HL-60/S4 treated with phorbol 12-myristate 13-acetate at 8.2 ng/mL for 4 days and 3 days (cell line): ENCODE results near the gene DCAF11.

ENCODE experiments used
- in situ Hi-C: fragments of 300-500 bp; cut with MboI; formaldehyde crosslinking; loops from 2 replicates; pipeline ENCODE4 v1.15.0; 2022; ENCODE audit warnings: low sequenced_read_pairs

The DCAF11 gene

GRCh38 chr14:24078146-24078545 lies 36.4 kb upstream of the DCAF11 start:
- in situ Hi-C loops = no loop called here

- in situ Hi-C loops = no loop called here
Measured at GRCh38 chr14:24079491-24080141, 35.0 kb upstream of the DCAF11 start.

GRCh38 chr14:24080142-24080530 lies 34.4 kb upstream of the DCAF11 start:
- in situ Hi-C loops = no loop called here

- in situ Hi-C loops = no loop called here
Measured at GRCh38 chr14:24080888-24081738, 33.5 kb upstream of the DCAF11 start.

GRCh38 chr14:24081739-24082211 lies 32.8 kb upstream of the DCAF11 start:
- in situ Hi-C loops = no loop called here

- in situ Hi-C loops = no loop called here
Measured at GRCh38 chr14:24082411-24083080, 32.0 kb upstream of the DCAF11 start.

GRCh38 chr14:24083462-24083861 lies 31.1 kb upstream of the DCAF11 start:
- in situ Hi-C loops = no loop called here

- in situ Hi-C loops = no loop called here
Measured at GRCh38 chr14:24084440-24084839, 30.1 kb upstream of the DCAF11 start.

- in situ Hi-C loops = no loop called here
Measured at GRCh38 chr14:24085215-24085614, 29.4 kb upstream of the DCAF11 start.

GRCh38 chr14:24086193-24086955 lies 28.2 kb upstream of the DCAF11 start:
- in situ Hi-C loops = no loop called here

GRCh38 chr14:24087004-24087403 lies 27.6 kb upstream of the DCAF11 start:
- in situ Hi-C loops = no loop called here

GRCh38 chr14:24088095-24088494 lies 26.5 kb upstream of the DCAF11 start:
- in situ Hi-C loops = no loop called here

- in situ Hi-C loops = no loop called here
Measured at GRCh38 chr14:24089890-24090289, 24.7 kb upstream of the DCAF11 start.

GRCh38 chr14:24092110-24092504 lies 22.5 kb upstream of the DCAF11 start:
- in situ Hi-C loops = no loop called here

GRCh38 chr14:24092505-24093206 lies 21.9 kb upstream of the DCAF11 start:
- in situ Hi-C loops = no loop called here

- in situ Hi-C loops = no loop called here
Measured at GRCh38 chr14:24093207-24093900, 21.2 kb upstream of the DCAF11 start.

GRCh38 chr14:24093901-24094840 lies 20.4 kb upstream of the DCAF11 start, which contains the start of gene PCK2:
Gene PCK2 (plus strand): TSS chr14:24094311. CDS start chr14:24094406, 95 bp downstream.
- in situ Hi-C loops = no loop called here

GRCh38 chr14:24094841-24095270 lies 19.7 kb upstream of the DCAF11 start:
- in situ Hi-C loops = no loop called here
